Measurements from ENCODE around the gene MIEF1.

Gene MIEF1

GRCh38 chr22:39470451-39471291, 31.4 kb upstream of the MIEF1 start:
- DNase-seq = peak in 3 of 58 donors; percentile 34 to 42 (median 35)

GRCh38 chr22:39471381-39472141, 30.5 kb upstream of the MIEF1 start:
- no peak for DNase-seq

DNA sequence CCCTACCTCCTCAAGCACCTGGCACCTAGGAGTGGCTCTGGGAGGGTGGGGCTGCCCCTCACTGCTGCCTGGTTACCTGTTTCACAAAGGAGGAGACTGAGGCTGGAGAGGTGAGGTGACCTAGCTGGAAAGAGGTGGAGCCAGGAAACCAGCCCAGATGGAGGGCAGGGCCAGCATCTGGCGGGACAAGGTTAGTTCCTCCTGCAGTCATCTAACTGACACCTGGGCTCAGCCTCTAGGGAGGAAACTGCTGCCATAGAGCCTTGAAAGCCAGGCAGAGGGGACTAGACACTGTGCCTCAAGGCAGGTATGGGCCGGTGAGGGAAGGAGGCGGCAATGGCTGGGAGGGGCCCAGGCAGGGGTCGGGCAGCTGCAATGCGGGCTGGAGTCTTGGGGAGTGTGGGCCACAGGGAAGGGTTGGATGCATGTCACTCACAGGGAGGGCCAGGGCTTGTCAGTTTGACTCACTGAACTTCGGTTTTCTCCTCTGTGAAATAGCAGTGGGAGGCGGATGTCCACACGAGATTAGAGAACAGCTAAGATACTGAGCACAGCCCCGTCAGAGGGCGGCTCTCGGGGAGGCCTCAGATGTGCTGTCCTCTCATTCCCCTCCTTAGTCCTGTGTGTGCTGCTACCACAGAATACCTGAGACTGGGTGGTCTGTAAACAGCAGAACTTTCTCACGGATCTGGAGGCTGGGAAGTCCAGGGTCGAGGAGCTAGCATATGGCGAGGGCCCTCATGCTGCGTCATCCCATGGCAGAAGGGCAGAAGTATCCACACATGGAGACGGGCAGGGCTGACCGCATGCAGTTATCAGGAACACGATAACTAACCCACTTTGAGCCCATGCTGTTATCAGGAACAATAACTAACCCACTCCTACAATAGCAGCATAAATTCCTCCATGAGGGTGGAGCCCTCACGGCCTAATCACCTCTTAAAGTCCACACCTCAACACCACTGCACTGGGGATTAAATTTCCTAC, 29.2 kb upstream of the MIEF1 start:
- no peak for DNase-seq

- no peak for DNase-seq
Measured at GRCh38 chr22:39473851-39474250, 28.2 kb upstream of the MIEF1 start.

DNA sequence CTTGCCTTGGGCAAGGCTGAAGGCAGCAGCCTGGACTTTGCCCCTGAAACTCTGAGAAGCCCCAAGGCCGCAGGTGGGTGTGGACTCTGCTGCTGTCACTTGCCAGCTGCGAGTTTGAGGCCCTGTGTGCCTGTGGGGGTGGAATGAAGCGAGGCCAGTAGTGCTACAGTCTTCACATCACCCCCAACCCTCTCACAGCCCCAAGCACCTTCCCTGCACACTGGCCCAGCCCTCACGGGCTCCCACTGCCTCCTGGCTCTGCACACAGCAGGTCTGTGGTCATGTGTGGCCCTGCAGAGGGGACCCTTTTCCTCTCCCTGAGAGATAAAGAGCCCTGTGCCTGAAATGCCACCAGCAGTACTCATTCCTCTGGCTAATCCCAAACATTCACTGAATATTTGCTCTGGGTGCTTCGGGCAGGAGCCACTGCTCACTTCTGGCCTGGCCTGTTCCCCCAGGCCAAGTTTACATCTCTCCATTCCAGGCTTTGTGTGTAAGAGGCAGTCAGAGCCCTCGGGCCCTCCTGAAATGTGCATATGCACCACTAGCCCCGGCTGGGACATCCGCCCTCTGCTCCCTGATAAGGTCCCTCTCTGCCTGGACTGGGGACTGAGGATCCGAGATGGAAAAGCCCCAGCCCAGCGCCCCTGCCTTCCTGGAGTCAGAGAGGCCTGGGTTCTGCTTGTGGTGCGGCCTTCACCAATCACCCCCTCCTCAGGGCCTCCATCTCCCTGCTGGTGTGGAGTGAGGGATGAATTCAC, 27.6 kb upstream of the MIEF1 start:
- no peak for DNase-seq

- peak in 19 of 58 donors; percentile 14 to 62 (median 42) for DNase-seq
Measured at GRCh38 chr22:39475337-39475736, 26.8 kb upstream of the MIEF1 start.

- peak in 15 of 58 donors; percentile 16 to 59 (median 37) for DNase-seq
Measured at GRCh38 chr22:39475902-39476301, 26.2 kb upstream of the MIEF1 start.

GRCh38 chr22:39476664-39477063, 25.4 kb upstream of the MIEF1 start:
- DNase-seq = no peak

- no peak for DNase-seq
Measured at GRCh38 chr22:39477542-39477941, 24.5 kb upstream of the MIEF1 start.

DNA sequence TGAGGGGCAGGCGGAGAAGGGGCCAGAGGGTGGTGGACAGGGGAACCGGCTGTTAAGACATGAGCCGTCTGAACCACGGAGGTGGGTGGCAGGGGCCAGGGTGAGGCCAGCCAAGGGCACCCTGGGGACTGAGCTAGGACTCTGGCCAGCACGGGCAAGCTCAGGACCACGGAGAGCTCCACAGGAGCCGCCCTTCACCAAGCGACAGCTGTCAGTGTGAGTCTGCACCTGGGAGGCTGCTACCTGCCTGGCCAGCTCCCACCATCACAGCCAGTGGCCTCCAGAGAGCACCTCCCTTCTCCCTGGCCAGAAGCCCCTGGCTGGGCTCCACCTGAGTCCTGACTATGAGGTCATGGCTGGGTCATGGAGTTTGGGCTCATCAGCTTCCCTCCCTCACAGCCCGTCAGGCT, 23.6 kb upstream of the MIEF1 start:
- DNase-seq = peak in 1 of 58 donors; percentile 25

GRCh38 chr22:39479254-39479653, 22.8 kb upstream of the MIEF1 start:
- DNase-seq = no peak

DNA sequence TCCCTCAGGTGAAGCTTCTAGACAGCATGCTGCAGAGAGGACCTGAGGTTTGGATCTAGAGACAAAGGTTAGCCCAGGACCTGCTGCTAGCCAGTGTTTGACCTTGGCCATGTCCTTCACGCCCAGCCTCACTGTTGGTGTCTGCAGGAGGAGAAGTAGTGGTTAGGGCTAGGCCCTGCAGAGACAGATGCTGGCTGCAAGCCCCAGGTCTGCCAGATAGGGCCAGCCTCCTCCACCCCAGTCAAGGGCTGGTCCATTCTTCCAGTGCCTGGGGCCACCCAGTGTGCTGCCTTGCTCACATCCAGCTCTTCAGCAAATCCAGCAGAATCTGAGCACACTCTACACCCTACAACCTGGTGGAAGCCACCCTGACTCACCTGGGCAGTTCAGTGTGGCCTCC, 21.5 kb upstream of the MIEF1 start:
- no peak for DNase-seq

GRCh38 chr22:39481054-39481453, 21.0 kb upstream of the MIEF1 start:
- peak in 37 of 58 donors; percentile 24 to 81 (median 55) for DNase-seq

GRCh38 chr22:39481595-39481994, 20.5 kb upstream of the MIEF1 start:
- DNase-seq = no peak

DNA sequence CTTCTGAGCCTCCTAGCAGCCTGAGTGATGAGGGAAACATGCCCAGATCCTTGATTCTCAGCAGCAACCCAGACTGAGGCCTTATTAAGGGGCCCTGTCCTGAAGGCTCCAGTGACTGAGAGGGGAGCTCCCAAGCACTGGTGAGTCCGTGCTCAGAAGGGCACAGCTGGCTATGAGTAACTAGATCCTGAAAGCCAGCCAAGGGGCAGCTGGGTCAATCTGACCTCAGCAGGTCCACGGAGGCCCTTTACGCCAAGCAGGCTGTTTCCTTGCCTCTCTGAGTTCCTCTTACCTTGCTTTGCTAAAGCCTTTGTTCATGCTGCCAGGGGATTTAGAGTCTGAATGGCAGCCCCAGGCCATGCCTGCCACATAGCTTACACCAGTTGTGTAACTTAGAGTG, 19.3 kb upstream of the MIEF1 start:
- DNase-seq = no peak

GRCh38 chr22:39486951-39487825, 14.9 kb upstream of the MIEF1 start:
- peak in 12 of 58 donors; percentile 25 to 67 (median 47) for DNase-seq

DNA sequence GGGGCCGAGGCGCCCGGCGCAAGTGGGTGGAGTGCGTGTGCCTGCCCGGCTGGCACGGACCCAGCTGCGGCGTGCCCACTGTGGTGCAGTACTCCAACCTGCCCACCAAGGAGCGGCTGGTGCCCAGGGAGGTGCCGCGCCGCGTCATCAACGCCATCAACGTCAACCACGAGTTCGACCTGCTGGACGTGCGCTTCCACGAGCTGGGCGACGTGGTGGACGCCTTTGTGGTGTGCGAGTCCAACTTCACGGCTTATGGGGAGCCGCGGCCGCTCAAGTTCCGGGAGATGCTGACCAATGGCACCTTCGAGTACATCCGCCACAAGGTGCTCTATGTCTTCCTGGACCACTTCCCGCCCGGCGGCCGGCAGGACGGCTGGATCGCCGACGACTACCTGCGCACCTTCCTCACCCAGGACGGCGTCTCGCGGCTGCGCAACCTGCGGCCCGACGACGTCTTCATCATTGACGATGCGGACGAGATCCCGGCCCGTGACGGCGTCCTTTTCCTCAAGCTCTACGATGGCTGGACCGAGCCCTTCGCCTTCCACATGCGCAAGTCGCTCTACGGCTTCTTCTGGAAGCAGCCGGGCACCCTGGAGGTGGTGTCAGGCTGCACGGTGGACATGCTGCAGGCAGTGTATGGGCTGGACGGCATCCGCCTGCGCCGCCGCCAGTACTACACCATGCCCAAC, 14.1 kb upstream of the MIEF1 start:
- no peak for DNase-seq

GRCh38 chr22:39488563-39489083, 13.5 kb upstream of the MIEF1 start:
- DNase-seq = no peak

Data from anterior cingulate cortex (tissue), 58 donors.